Gastrocnemius medialis (tissue), 4 donors: ENCODE data around the gene CHTF18.

Experiments
- POLR2A ChIP-seq, 2 donors: fragments of 450-650 bp; IDR thresholded peaks; one replicate each; pipeline ENCODE4 v1.6.1; 2017; ENCODE audit warnings: antibody characterized with exemption in 2 of 2, mild to moderate bottlenecking in 2 of 2, moderate library complexity in 2 of 2
- TF ChIP-seq, protein P1 (sequence below), 5 experiments: fragments of 450-650 bp in 3 of 5; fragments of 200-600 bp in 2 of 5; sonication (generic) in 2 of 5; IDR thresholded peaks in 4 of 5; conservative IDR thresholded peaks in 1 of 5; 1 replicate in 4 of 5; 2 replicates in 1 of 5; pipeline ENCODE4 v1.5.1; 2016 to 2019; ENCODE audit warnings: antibody characterized with exemption in 5 of 5, mild to moderate bottlenecking in 3 of 5, moderate library complexity in 3 of 5

DNA sequence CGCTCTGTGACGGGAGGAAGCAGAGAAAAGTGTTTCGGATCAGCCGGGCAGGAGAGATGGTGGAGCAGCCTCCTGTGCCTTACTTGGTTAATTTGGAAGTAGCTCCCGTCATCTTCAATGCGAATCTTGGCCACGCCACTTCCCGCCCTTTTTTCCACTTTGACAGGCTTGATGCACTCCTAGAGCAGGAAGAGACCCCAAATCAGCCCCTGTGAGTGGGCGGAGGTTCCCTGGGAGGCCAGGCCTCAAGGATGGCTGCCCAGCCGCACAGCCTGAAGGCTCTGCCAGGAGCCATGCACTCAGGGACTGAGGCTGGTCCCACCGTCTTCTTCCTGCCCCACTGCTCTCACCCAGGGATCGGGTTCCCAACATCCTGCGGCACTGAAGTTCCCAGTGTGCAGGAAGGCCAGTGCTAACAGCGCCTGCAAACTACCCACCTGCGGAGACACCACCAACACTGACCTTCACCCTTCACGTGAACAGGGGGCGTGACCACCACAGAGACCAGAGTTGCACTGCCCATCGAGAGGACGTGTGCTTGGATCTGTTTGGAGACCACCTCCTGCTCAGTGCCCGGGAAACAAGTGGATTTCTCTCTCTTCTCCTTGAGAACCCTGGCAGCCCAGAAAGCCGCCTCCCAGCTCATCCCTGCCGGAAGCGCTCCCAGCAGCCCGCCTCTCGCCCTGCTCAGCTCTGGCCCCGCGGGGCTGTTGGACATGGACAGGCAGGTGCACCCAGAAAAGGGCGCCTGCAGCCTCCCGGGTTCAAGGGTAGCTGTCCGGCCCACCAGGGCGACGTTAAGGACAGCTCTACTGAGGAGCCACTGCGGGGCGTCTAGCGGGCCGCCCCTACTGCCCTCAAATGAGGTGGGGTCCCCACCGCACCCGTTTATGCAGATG lies 48.6 kb upstream of the CHTF18 start:
- TF ChIP-seq, protein P1, sequence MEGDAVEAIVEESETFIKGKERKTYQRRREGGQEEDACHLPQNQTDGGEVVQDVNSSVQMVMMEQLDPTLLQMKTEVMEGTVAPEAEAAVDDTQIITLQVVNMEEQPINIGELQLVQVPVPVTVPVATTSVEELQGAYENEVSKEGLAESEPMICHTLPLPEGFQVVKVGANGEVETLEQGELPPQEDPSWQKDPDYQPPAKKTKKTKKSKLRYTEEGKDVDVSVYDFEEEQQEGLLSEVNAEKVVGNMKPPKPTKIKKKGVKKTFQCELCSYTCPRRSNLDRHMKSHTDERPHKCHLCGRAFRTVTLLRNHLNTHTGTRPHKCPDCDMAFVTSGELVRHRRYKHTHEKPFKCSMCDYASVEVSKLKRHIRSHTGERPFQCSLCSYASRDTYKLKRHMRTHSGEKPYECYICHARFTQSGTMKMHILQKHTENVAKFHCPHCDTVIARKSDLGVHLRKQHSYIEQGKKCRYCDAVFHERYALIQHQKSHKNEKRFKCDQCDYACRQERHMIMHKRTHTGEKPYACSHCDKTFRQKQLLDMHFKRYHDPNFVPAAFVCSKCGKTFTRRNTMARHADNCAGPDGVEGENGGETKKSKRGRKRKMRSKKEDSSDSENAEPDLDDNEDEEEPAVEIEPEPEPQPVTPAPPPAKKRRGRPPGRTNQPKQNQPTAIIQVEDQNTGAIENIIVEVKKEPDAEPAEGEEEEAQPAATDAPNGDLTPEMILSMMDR (IDR thresholded peaks at IDR 0.05 in 4 of 5, conservative IDR thresholded peaks at IDR 0.05 in 1 of 5) = no peak
- no peak for TF ChIP-seq POLR2A (IDR thresholded peaks at IDR 0.05)
